ENCODE results near the gene PTGDR. TPM values are rescaled to one million over a fixed set of nuclear protein-coding genes. Genes with fewer than 3 reads are reported as not detected.

PTGDR gene
- total and polyA plus RNA-seq, 7 donors = 0.28 to 8.2 (median 0.93) TPM; not detected in 1

- TF ChIP-seq POLR2A (IDR thresholded peaks at IDR 0.05) = no peak
- TF ChIP-seq, protein P1, sequence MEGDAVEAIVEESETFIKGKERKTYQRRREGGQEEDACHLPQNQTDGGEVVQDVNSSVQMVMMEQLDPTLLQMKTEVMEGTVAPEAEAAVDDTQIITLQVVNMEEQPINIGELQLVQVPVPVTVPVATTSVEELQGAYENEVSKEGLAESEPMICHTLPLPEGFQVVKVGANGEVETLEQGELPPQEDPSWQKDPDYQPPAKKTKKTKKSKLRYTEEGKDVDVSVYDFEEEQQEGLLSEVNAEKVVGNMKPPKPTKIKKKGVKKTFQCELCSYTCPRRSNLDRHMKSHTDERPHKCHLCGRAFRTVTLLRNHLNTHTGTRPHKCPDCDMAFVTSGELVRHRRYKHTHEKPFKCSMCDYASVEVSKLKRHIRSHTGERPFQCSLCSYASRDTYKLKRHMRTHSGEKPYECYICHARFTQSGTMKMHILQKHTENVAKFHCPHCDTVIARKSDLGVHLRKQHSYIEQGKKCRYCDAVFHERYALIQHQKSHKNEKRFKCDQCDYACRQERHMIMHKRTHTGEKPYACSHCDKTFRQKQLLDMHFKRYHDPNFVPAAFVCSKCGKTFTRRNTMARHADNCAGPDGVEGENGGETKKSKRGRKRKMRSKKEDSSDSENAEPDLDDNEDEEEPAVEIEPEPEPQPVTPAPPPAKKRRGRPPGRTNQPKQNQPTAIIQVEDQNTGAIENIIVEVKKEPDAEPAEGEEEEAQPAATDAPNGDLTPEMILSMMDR (IDR thresholded peaks at IDR 0.05) = no peak
- TF ChIP-seq EP300 (IDR thresholded peaks at IDR 0.05) = no peak
- no peak for TF ChIP-seq POLR2AphosphoS5 (IDR thresholded peaks at IDR 0.05)
- 59 to 62% methylated on average over 5 of the region's 5 CpGs for WGBS, 2 donors
- DNase-seq = no peak
Measured at GRCh38 chr14:52312931-52313355, 45.4 kb downstream of the PTGDR start.

DNA sequence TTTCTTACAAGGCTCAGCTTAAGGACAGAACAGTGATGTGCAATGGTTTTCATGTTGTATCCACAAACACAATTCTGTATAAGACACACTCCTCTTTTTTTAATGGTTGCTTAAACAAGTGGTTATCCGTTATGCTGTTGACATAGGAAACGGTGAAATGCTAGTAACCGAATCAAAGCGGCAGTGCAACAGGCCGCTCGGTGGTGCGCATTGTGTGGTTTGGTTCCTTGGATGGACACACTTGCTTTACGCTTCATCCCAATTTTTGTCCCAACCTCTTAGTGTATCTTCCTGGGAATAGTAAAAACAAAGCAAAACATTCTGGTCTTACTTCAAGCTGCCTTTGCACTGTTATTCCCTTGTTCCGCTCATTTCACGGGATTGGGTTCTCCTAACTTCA is 46.0 kb downstream of the PTGDR start:
- intact Hi-C loops (cut with DNase I) = loop anchor here (5.0 kb wide), 1 partner anchor 39 kb away; no protein-coding TSS in a partner anchor
- H3K36me3 ChIP-seq = no peaks in the 10 kb centered on the region
- no peak for DNase-seq
- H3K27ac ChIP-seq = peak overlapping the region in 3 of 4 donors; percentile 25 to 79 (median 57)
- H3K4me3 ChIP-seq = peak overlapping the region; percentile 28 to 54 (median 48)
- WGBS, 2 donors = 9 to 25% methylated on average over 10 of the region's 10 CpGs
- peaks cover 0 to 25% (median 19%) of the 10 kb centered on the region in 4 donors for H3K4me1 ChIP-seq
- TF ChIP-seq, protein P1 (IDR thresholded peaks at IDR 0.05) = no peak
- no peak for TF ChIP-seq POLR2A (IDR thresholded peaks at IDR 0.05)
- no peak for TF ChIP-seq EP300 (IDR thresholded peaks at IDR 0.05)
- no peak for TF ChIP-seq POLR2AphosphoS5 (IDR thresholded peaks at IDR 0.05)
- no peaks in the 10 kb centered on the region for H3K9me3 ChIP-seq
- H3K27me3 ChIP-seq = peaks cover 0 to 33% (median 15%) of the 10 kb centered on the region in 3 donors

More at GRCh38 chr14:52312931-52313355, 45.4 kb downstream of the PTGDR start:
- H3K27me3 ChIP-seq = peaks cover 0 to 33% (median 15%) of the 10 kb centered on the region in 3 donors
- peaks cover 0 to 25% (median 19%) of the 10 kb centered on the region in 4 donors for H3K4me1 ChIP-seq
- H3K27ac ChIP-seq = peak overlapping the region in 1 of 4 donors; percentile 79
- H3K36me3 ChIP-seq = no peaks in the 10 kb centered on the region
- intact Hi-C loops (cut with DNase I) = loop anchor here (5.0 kb wide), 1 partner anchor 39 kb away; no protein-coding TSS in a partner anchor
- no peaks in the 10 kb centered on the region for H3K9me3 ChIP-seq
- H3K4me3 ChIP-seq = peak overlapping the region in 1 of 4 donors; percentile 54

- WGBS, 2 donors = 0 to 1% methylated on average over 73 of the region's 73 CpGs
- intact Hi-C loops (cut with DNase I) = loop anchor here (5.0 kb wide), 1 partner anchor 38 kb away; no protein-coding TSS in a partner anchor
- Histone ChIP-seq H3K27me3 (peaks cover 0 to 33% (median 15%) of the 10 kb centered on the region in 3 donors), H3K4me1 (peaks cover 0 to 25% (median 19%) of the 10 kb centered on the region in 4 donors), H3K9me3 (no peaks in the 10 kb centered on the region), H3K4me3 (peak within 1 kb of the TSS; percentile 28 to 54 (median 48)), H3K36me3 (no peaks in the 10 kb centered on the region), H3K27ac (peak within 1 kb of the TSS; percentile 12 to 79 (median 50))
- no peak for TF ChIP-seq EP300 (IDR thresholded peaks at IDR 0.05)
- peak in 3 of 4 donors; percentile 38 to 63 (median 42) for TF ChIP-seq POLR2AphosphoS5 (IDR thresholded peaks at IDR 0.05)
- peak; percentile 92 for DNase-seq
Measured at GRCh38 chr14:52313903-52314594, 46.6 kb downstream of the PTGDR start, which contains the start of gene PTGER2. TSS of gene PTGER2 (plus strand) at chr14:52314312. CDS start at chr14:52314549, 237 bp downstream.

DNA sequence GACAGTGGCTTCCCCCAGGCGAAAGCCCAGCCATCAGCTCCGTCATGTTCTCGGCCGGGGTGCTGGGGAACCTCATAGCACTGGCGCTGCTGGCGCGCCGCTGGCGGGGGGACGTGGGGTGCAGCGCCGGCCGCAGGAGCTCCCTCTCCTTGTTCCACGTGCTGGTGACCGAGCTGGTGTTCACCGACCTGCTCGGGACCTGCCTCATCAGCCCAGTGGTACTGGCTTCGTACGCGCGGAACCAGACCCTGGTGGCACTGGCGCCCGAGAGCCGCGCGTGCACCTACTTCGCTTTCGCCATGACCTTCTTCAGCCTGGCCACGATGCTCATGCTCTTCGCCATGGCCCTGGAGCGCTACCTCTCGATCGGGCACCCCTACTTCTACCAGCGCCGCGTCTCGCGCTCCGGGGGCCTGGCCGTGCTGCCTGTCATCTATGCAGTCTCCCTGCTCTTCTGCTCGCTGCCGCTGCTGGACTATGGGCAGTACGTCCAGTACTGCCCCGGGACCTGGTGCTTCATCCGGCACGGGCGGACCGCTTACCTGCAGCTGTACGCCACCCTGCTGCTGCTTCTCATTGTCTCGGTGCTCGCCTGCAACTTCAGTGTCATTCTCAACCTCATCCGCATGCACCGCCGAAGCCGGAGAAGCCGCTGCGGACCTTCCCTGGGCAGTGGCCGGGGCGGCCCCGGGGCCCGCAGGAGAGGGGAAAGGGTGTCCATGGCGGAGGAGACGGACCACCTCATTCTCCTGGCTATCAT is 47.3 kb downstream of the PTGDR start:
- Histone ChIP-seq H3K9me3 (no peaks in the 10 kb centered on the region), H3K36me3 (no peaks in the 10 kb centered on the region), H3K27me3 (peaks cover 0 to 33% (median 15%) of the 10 kb centered on the region in 3 donors), H3K4me3 (peak overlapping the region; percentile 28 to 54 (median 48)), H3K27ac (peak overlapping the region; percentile 12 to 79 (median 50)), H3K4me1 (peaks cover 0 to 25% (median 19%) of the 10 kb centered on the region in 4 donors)
- intact Hi-C loops (cut with DNase I) = loop anchor here (5.0 kb wide), 1 partner anchor 38 kb away; no protein-coding TSS in a partner anchor
- WGBS, 2 donors = 1 to 3% methylated on average over 63 of the region's 63 CpGs
- no peak for DNase-seq
- TF ChIP-seq POLR2AphosphoS5 (IDR thresholded peaks at IDR 0.05) = no peak
- TF ChIP-seq, protein P1 (IDR thresholded peaks at IDR 0.05) = no peak
- TF ChIP-seq POLR2A (IDR thresholded peaks at IDR 0.05) = no peak
- TF ChIP-seq EP300 (IDR thresholded peaks at IDR 0.05) = no peak

Measured in sigmoid colon (tissue), 7 donors.